ENCODE data around the gene TCP10L.
"Not testable (repeated sequence)": the region's sequence is repeated elsewhere in the genome, so short reads cannot be mapped to it uniquely, and the experiment has no call there.

TCP10L gene

GRCh38 chr21:32554832-32555638 lies 30.3 kb downstream of the TCP10L start:
- no peak for DNase-seq (ENCODE audit: low spot score)

GRCh38 chr21:32549886-32550285 lies 35.4 kb downstream of the TCP10L start:
- no peak for DNase-seq (ENCODE audit: low spot score)

GRCh38 chr21:32549440-32549839 lies 35.9 kb downstream of the TCP10L start:
- no peak for DNase-seq (ENCODE audit: low spot score)

DNA sequence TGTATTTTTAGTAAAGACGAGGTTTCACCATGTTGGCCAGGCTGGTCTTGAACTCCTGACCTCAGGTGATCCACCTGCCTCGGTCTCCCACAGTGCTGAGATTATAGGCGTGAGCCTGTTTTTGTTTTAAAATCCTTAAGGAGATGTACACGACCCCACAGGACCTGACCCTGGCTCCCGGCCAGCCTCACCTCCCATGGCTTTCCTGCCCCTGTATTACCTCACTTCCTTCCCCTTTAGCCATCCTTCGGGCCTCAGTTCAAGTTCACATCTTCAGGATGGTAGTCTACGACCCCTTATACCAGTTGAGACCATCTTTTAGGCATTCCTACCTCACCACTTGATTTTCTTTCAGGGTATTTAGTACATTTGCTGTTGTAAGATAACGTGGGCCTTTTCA lies 36.3 kb downstream of the TCP10L start:
- DNase-seq (ENCODE audit: low spot score): no peak

DNA sequence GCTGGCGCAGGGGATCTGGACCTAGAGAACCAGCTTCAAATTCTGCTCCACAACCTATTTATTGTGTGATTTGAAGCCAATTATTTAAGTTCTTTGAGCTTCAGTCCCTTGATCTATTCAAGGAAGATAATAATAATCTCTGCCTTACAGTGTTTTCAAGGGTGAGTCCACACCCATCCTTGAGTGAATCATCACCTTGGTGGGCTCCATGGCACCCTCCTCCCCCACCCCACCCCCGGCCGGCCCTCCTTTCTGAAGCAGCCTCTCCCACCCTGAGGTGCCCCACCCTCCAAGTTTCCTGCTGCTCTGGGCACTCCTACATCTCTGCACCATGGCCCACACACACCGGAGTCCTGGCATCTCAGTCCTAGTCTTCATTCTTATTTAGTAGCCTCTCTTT lies 38.3 kb downstream of the TCP10L start:
- no peak for DNase-seq (ENCODE audit: low spot score)

DNA sequence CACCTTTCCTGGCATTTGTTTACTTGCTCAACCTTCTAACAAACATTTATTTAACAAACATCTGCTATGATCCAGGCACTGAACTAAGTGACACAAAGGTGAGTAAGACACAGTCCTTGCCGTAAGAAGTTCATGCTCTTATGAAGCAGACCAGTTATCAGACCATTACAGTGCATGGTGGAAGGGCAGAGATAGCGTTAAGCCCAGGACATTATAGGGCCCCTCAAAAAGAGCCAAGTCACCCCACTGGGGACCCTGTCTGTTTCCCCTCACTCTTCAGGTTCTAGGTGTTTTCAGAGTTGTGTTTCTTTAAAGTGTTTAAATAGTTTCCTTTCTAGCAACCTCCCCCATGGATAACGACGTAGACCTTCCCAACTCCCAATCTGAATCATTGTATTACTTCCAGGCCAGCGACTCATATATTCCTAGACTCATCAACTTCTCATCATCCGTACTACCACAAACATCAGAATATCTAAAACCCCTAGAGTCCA lies 39.3 kb downstream of the TCP10L start:
- no peak for DNase-seq (ENCODE audit: low spot score)

DNA sequence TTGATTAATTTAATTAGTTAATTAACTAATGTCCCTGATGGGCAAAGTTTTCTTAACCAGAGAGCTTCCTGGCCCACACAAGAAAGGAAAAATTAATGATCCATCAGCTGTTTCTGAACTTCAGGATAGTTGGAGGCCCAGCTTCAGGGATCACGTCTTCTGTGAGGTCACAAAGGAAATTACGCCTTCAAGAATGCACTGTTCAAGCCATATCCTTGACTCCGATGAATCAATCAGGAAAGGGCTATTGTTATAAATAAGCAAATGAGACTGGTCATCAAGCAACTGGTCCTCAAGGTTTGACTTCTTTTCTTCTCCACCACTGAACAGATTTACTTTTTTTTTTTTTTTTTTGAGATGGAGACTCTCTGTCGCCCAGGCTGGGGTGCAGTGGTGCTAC lies 40.6 kb downstream of the TCP10L start:
- DNase-seq (ENCODE audit: low spot score): no peak

GRCh38 chr21:32543975-32544374 lies 41.3 kb downstream of the TCP10L start:
- no peak for DNase-seq (ENCODE audit: low spot score)

DNA sequence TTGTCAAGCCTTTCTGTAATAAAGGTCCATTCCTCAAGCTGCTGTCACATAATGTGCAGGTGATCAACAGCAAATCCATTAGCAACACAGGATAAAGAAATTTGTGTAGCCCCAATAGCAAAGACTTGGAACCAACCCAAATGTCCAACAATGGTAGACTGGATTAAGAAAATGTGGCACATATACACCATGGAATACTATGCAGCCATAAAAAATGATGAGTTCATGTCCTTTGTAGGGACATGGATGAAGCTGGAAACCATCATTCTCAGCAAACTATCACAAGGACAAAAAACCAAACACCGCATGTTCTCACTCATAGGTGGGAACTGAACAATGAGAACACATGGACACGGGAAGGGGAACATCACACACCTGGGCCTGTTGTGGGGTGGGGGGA lies 42.3 kb downstream of the TCP10L start:
- not testable (repeated sequence) for DNase-seq (ENCODE audit: low spot score)

- DNase-seq (ENCODE audit: low spot score): no peak
These were observed 45.9 kb downstream of the TCP10L start for GRCh38 chr21:32539378-32539777.

DNA sequence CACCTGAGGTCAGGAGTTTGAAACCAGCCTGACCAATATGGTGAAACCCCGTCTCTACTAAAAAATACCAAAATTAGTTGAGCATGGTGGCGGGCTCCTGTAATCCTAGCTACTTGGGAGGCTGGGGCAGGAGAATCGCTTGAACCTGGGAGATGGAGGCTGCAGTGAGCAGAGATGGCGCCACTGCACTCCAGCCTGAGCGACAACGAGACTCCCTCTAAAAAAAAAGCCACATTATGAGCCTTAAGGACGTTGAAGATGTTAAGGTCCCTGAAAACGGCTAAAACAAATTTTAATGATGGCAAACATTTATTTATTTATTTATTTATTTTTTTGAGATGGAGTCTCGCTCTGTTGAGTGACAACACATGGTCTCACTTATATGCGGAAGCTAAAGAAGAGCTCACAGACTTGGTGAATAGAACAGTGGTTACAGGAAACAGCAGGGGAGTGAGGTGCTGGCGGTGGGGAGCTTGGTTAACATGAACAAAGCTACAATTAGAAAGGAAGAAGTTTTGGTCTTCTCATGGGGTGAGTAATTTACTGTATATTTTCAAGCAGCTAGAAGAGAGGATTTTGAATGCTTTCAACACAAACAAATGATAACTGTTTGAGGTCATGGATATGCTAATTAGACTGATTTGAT lies 47.1 kb downstream of the TCP10L start:
- DNase-seq (ENCODE audit: low spot score): peak; percentile 30

- DNase-seq (ENCODE audit: low spot score): no peak
These were observed 47.8 kb downstream of the TCP10L start for GRCh38 chr21:32537569-32537881.

GRCh38 chr21:32535612-32536011 lies 49.7 kb downstream of the TCP10L start:
- no peak for DNase-seq (ENCODE audit: low spot score)

GRCh38 chr21:32534113-32534512 lies 51.2 kb downstream of the TCP10L start:
- no peak for DNase-seq (ENCODE audit: low spot score)

DNA sequence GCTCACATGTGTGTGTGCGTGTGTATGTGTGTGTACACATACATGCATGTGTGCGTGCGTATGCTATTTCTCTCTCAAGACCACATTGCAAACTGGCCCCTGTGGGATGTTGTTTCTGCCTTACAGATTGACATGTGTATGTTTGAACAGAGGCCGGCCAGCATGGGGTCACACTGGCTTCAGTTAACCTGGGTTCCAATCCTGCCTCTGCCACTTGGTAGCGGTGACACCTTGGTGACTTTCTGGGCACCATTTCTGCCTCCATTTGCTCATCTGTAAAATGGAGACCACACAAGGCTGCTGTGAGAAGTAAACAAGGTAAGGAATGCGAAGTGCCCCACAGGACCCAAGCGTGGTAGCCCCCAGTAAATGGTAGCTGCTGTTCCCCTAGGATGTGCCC lies 51.7 kb downstream of the TCP10L start:
- DNase-seq (ENCODE audit: low spot score): no peak

DNA sequence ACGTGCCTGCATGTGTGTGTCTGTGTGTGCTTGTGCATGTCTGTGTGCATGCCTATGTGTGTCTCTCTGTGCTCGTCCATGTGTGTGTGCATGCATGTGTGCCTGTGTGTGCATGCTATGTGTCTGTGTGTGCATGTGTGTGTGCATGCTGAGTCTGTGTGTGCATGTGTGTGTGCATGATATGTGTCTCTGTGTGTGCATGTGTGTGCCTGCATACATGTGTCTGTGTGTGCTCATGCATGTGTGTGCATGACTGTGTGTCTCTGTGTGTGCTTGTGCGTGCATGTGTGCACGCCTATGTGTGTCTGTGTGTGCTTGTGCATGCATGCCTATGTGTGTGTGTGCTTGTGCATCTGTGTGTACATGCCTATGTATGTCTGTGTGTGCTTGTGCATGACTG lies 52.3 kb downstream of the TCP10L start:
- no peak for DNase-seq (ENCODE audit: low spot score)

GRCh38 chr21:32532636-32533035 lies 52.7 kb downstream of the TCP10L start:
- DNase-seq (ENCODE audit: low spot score): no peak

GRCh38 chr21:32531561-32531960 lies 53.8 kb downstream of the TCP10L start:
- not testable (repeated sequence) for DNase-seq (ENCODE audit: low spot score)

DNA sequence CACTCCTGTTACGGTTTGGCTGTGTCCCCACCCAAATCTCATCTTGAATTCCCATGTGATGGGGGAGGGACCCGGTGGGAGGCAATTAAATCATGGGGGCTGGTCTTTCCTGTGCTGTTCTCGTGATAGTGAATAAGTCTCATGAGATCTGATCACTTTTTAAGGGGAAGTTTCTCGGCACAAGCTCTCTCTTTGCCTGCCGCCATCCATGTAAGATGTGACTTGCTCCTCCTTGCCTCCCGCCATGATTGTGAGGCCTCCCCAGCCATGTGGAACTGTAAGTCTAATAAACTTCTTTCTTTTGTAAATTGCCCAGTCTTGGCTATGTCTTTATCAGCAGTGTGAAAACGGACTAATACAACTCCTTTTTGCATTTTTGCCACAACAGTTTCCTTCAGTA lies 54.5 kb downstream of the TCP10L start:
- not testable (repeated sequence) for DNase-seq (ENCODE audit: low spot score)

DNA sequence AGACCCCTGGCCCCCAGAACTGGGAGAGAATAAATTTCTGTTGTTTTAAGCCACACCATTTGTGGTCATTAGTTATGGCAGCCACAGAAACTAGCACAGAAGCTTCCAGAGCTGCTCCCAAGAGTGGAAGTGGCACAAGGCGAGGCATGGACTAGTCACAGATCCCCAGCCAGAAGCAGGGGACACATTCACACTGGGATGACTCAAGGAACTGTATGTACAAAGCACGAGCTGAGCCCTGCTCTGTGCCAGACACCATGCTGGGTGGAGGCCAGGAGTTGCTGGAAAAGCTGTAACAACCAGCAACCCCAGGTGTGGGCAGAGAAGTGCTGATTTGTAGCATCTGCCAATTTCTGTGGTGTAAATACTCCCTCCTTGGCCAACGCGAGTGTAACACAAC lies 55.6 kb downstream of the TCP10L start:
- DNase-seq (ENCODE audit: low spot score): no peak

DNA sequence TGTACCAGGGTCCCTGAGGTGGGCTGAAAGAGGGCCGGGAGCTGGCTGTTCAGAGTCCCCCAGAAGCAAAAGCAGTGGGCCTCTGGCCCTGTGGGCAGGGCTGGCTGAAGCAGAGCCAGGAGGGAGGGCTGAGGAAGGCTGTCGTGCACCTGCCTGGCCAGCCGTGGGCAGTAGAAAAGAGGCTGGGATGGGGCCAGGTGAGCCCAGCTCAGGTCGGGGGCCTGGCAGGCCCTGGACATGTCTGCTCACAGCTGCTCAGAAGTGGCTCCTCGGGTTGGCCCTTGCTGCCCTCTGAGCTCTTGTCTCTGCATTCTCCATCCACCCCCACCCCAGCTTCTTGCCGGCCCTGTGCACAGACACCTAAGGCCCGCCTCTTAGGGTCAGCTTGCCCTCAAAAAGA lies 60.0 kb downstream of the TCP10L start:
- DNase-seq (ENCODE audit: low spot score): no peak

DNA sequence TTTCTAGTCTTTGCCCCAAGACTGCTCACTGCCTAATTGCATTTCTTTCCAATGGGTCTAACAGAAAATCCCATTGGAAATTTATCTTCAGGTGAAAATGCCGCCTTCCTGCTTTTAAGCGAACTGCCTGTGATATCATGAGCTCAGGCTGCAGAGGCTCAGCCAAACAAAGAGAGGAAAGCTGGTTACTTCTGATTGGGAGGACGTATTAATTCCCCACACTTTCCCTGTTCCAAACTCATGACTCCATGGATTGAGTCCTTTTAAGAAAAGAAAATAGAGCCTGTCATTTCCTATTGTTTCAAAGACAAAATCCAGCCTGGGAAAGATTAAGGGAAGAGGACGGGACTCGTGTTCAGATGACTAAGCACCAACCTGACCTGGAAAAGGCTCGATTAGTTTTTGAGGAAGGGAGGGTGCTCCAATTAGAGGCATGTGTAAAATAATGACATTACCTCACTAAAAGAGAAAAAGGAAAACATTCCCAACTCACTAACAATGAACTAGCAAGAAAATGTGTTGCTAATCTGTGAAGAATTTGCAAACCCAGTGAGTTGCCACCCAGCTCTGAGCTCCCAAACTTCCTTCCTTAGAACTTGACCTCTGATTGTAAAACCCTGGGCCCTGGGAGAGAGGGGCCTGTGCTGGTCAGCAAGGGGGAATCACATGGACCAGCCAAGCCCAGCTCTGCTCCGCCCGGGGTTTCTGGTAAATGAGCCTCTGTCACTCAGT lies 61.2 kb downstream of the TCP10L start:
- no peak for DNase-seq (ENCODE audit: low spot score)
